Neuronal stem cell (in vitro differentiated cells): ENCODE results near the gene GNPTG.

Experiments used
- DNase-seq: peaks from one replicate; pipeline ENCODE4 v3.0.0-alpha.2; 2013; ENCODE audit warnings: low spot score
- H2AFZ ChIP-seq: one replicate; pipeline ENCODE4 v1.6.1; 2013; ENCODE audit warnings: mild to moderate bottlenecking, low read length, inconsistent platforms
- H2AK5ac ChIP-seq: 2 replicates; pipeline ENCODE4 v1.6.1; 2013; ENCODE audit warnings: low read depth, mild to moderate bottlenecking, inconsistent platforms, low read length, moderate library complexity, mixed read lengths
- H2BK120ac ChIP-seq: 2 replicates; pipeline ENCODE4 v1.6.1; 2013; ENCODE audit warnings: low read depth, mild to moderate bottlenecking, inconsistent platforms, low read length, moderate library complexity, mixed read lengths
- H2BK12ac ChIP-seq: one replicate; pipeline ENCODE4 v1.6.1; 2013; ENCODE audit warnings: low read length, inconsistent platforms
- H2BK15ac ChIP-seq: 2 replicates; pipeline ENCODE4 v1.6.1; 2013; ENCODE audit warnings: mild to moderate bottlenecking, low read length, inconsistent platforms, mixed read lengths
- H2BK5ac ChIP-seq: one replicate; pipeline ENCODE4 v1.6.1; 2013; ENCODE audit warnings: inconsistent platforms, mild to moderate bottlenecking, low read length, moderate library complexity
- H3K14ac ChIP-seq: one replicate; pipeline ENCODE4 v1.6.1; 2013; ENCODE audit warnings: low read length, inconsistent platforms
- H3K18ac ChIP-seq: 2 replicates; pipeline ENCODE4 v1.6.1; 2013; ENCODE audit warnings: low read length, inconsistent platforms
- H3K23ac ChIP-seq: 2 replicates; pipeline ENCODE4 v1.6.1; 2013; ENCODE audit warnings: low read depth, mild to moderate bottlenecking, mixed read lengths, low read length, inconsistent platforms; ENCODE audit not compliant: poor library complexity
- H3K27ac ChIP-seq: replicated peaks from 3 replicates; pipeline ENCODE4 v1.5.1; 2013; ENCODE audit warnings: low read length, inconsistent platforms
- H3K27me3 ChIP-seq, 3 experiments: 2 replicates each; pipeline ENCODE4 v1.6.1; 2013; ENCODE audit warnings: low read length in 3 of 3, mild to moderate bottlenecking in 2 of 3, inconsistent platforms in 1 of 3, low read depth in 1 of 3, mixed read lengths in 1 of 3, moderate library complexity in 1 of 3; ENCODE audit not compliant: control insufficient read depth in 3 of 3, insufficient read depth in 3 of 3
- H3K36me3 ChIP-seq, 2 donors: replicated peaks in 1 of 2; 2 replicates each; pipeline ENCODE4 v1.6.1; 2013; ENCODE audit warnings: low read length in 2 of 2; ENCODE audit not compliant: control insufficient read depth in 2 of 2, insufficient read depth in 2 of 2
- H3K4ac ChIP-seq: 2 replicates; pipeline ENCODE4 v1.6.1; 2013; ENCODE audit warnings: inconsistent platforms, mild to moderate bottlenecking, low read length, moderate library complexity
- H3K4me1 ChIP-seq, 2 donors: 1 replicate in 1 of 2; 2 replicates in 1 of 2; pipeline ENCODE4 v1.6.1; 2013; ENCODE audit warnings: low read length in 2 of 2, low read depth in 1 of 2; ENCODE audit not compliant: control insufficient read depth in 2 of 2, insufficient read depth in 1 of 2
- H3K4me2 ChIP-seq: one replicate; pipeline ENCODE4 v1.6.1; 2013; ENCODE audit warnings: mild to moderate bottlenecking, low read length, inconsistent platforms; ENCODE audit not compliant: insufficient read depth, poor library complexity, severe bottlenecking
- H3K4me3 ChIP-seq, 2 donors: 2 replicates each; pipeline ENCODE4 v1.5.1; 2013; ENCODE audit warnings: low read length in 2 of 2, mild to moderate bottlenecking in 2 of 2, inconsistent platforms in 1 of 2, moderate library complexity in 1 of 2
- H3K79me1 ChIP-seq: one replicate; pipeline ENCODE4 v1.6.1; 2013; ENCODE audit warnings: low read depth, mild to moderate bottlenecking, inconsistent platforms, low read length, moderate library complexity
- H3K9ac ChIP-seq: one replicate; pipeline ENCODE4 v1.6.1; 2013; ENCODE audit warnings: mild to moderate bottlenecking, low read depth, low read length, inconsistent platforms; ENCODE audit not compliant: poor library complexity
- H3K9me3 ChIP-seq, 2 donors: replicated peaks in 1 of 2; 2 replicates each; pipeline versions ENCODE3 to v1.6.1; 2013; ENCODE audit warnings: low read length in 2 of 2, mild to moderate bottlenecking in 2 of 2, inconsistent platforms in 1 of 2, low read depth in 1 of 2, mixed read lengths in 1 of 2, moderate library complexity in 1 of 2; ENCODE audit not compliant: control insufficient read depth in 2 of 2, insufficient read depth in 1 of 2
- H4K8ac ChIP-seq: one replicate; pipeline ENCODE4 v1.6.1; 2013; ENCODE audit warnings: low read depth, mild to moderate bottlenecking, inconsistent platforms, low read length, moderate library complexity
- H4K91ac ChIP-seq: one replicate; pipeline ENCODE4 v1.6.1; 2013; ENCODE audit warnings: low read length, low read depth, mild to moderate bottlenecking, inconsistent platforms; ENCODE audit not compliant: poor library complexity
- WGBS, 2 donors: extraction: QIAGEN DNeasy Blood & Tissue Kit; methylation state at CpG; one replicate each; pipeline ENCODE4 v1.1.7; 2013; ENCODE audit warnings: missing lambda C conversion rate in 2 of 2, mixed read lengths in 1 of 2; ENCODE audit not compliant: insufficient read length in 2 of 2, insufficient replicate concordance in 1 of 2; ENCODE audit errors: extremely low coverage in 2 of 2; 5-methylcytosine and 5-hydroxymethylcytosine counted together

Gene GNPTG

GRCh38 chr16:1389762-1390161 lies 38.0 kb downstream of the GNPTG start:
- H3K18ac ChIP-seq = no peak overlapping the region
- H3K4ac ChIP-seq = no peak overlapping the region
- no peak overlapping the region for H4K91ac ChIP-seq
- peaks cover 3% of the 10 kb centered on the region for H3K79me1 ChIP-seq
- no peak overlapping the region for H3K27ac ChIP-seq
- H3K4me3 ChIP-seq = no peak overlapping the region
- no peaks in the 10 kb centered on the region for H3K4me1 ChIP-seq
- no peaks in the 10 kb centered on the region for H3K9me3 ChIP-seq
- H3K27me3 ChIP-seq = no peaks in the 10 kb centered on the region
- H2BK120ac ChIP-seq = no peak overlapping the region
- H4K8ac ChIP-seq = no peak overlapping the region
- peak overlapping the region; percentile 29 for H2BK5ac ChIP-seq
- no peak overlapping the region for H2BK12ac ChIP-seq
- H3K23ac ChIP-seq = no peak overlapping the region
- H2BK15ac ChIP-seq = no peak overlapping the region
- no CpG with 5 or more reads among the region's 7 CpGs for WGBS, 2 donors
- H3K14ac ChIP-seq = no peak overlapping the region
- H3K4me2 ChIP-seq = no peak overlapping the region
- H2AFZ ChIP-seq = no peak overlapping the region
- no peak overlapping the region for H2AK5ac ChIP-seq
- H3K9ac ChIP-seq = no peak overlapping the region
- H3K36me3 ChIP-seq = peaks cover 15 to 19% of the 10 kb centered on the region in 2 donors
- no peak for DNase-seq

GRCh38 chr16:1390239-1390779 lies 38.6 kb downstream of the GNPTG start:
- Histone ChIP-seq H4K91ac (no peak overlapping the region), H3K23ac (no peak overlapping the region), H2BK120ac (no peak overlapping the region), H3K9ac (peak overlapping the region; percentile 63), H4K8ac (no peak overlapping the region), H2BK12ac (no peak overlapping the region), H3K27ac (no peak overlapping the region), H3K18ac (no peak overlapping the region), H3K9me3 (no peaks in the 10 kb centered on the region), H3K4ac (no peak overlapping the region), H3K14ac (no peak overlapping the region), H2BK5ac (no peak overlapping the region), H3K4me2 (no peak overlapping the region), H3K4me1 (no peaks in the 10 kb centered on the region), H3K4me3 (no peak overlapping the region), H3K27me3 (no peaks in the 10 kb centered on the region), H3K36me3 (peaks cover 15 to 19% of the 10 kb centered on the region in 2 donors), H2AFZ (no peak overlapping the region), H3K79me1 (peaks cover 3% of the 10 kb centered on the region), H2BK15ac (no peak overlapping the region), H2AK5ac (no peak overlapping the region)
- DNase-seq = no peak
- WGBS, 2 donors = no CpG with 5 or more reads among the region's 28 CpGs

DNA sequence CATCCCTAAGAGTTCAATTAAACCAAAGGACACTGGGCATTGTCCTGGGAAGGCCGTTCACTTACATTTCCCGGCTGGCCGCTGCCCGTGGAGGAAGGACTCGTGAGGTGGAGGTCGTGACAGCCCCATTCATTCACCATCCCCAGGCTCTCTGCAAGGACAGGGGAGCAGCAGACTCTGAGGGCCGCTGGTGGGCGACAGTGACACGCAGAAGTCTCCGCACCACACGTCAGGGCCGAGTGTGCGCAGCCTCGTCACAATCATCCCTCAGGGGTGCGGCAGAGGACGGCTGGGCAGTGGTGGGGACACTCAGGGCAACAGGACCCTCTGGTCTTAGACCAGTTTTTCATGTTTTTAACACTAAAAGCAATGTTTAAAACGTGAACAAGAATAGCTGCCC lies 41.1 kb downstream of the GNPTG start:
- no peak overlapping the region for H3K4me2 ChIP-seq
- peaks cover 15 to 19% of the 10 kb centered on the region in 2 donors for H3K36me3 ChIP-seq
- no peak overlapping the region for H4K91ac ChIP-seq
- H2BK15ac ChIP-seq = no peak overlapping the region
- H3K4me1 ChIP-seq = no peaks in the 10 kb centered on the region
- H3K23ac ChIP-seq = no peak overlapping the region
- H2BK120ac ChIP-seq = no peak overlapping the region
- DNase-seq = no peak
- H3K27ac ChIP-seq = no peak overlapping the region
- no peak overlapping the region for H2AK5ac ChIP-seq
- no peaks in the 10 kb centered on the region for H3K9me3 ChIP-seq
- no peak overlapping the region for H3K9ac ChIP-seq
- no peak overlapping the region for H2BK5ac ChIP-seq
- no peak overlapping the region for H3K18ac ChIP-seq
- H2BK12ac ChIP-seq = no peak overlapping the region
- H3K4me3 ChIP-seq = no peak overlapping the region
- no peaks in the 10 kb centered on the region for H3K27me3 ChIP-seq
- no peak overlapping the region for H2AFZ ChIP-seq
- H3K14ac ChIP-seq = no peak overlapping the region
- no peak overlapping the region for H3K4ac ChIP-seq
- H3K79me1 ChIP-seq = no peaks in the 10 kb centered on the region
- WGBS, 2 donors = no CpG with 5 or more reads among the region's 17 CpGs
- no peak overlapping the region for H4K8ac ChIP-seq

DNA sequence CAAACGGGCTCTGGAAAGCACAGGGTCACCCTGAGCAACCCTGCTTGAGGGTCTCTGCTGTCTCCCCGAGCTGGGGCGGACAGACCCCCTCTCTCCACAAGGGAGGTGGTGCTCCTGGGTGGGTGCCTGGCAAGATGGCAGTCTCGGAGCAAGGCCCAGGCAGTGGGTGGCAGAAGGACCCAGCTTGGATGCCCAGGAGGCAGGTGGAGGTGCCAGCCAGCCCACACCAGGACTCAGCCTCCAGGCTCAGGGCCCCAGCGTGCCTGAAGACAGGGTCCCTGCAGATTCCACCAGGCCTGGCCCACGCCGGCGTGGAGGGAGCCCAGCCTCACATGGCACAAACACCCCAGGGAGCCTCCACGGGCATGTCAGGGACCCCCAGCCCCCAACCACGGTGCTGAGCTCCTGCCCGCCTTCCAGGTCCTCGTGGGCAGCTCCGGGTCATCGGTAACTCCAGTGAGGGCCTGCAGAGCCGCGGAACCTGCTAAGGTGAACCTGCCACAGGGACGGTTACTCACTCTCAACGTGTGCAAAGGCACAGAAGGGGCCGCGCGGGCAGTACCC lies 42.0 kb downstream of the GNPTG start:
- Histone ChIP-seq H3K27ac (no peak overlapping the region), H2BK12ac (no peak overlapping the region), H3K27me3 (no peaks in the 10 kb centered on the region), H2BK5ac (no peak overlapping the region), H3K79me1 (no peaks in the 10 kb centered on the region), H3K9me3 (no peaks in the 10 kb centered on the region), H2BK120ac (no peak overlapping the region), H3K23ac (no peak overlapping the region), H3K9ac (no peak overlapping the region), H2AK5ac (no peak overlapping the region), H3K4me1 (no peaks in the 10 kb centered on the region), H3K14ac (no peak overlapping the region), H3K4me2 (no peak overlapping the region), H2BK15ac (no peak overlapping the region), H3K4ac (no peak overlapping the region), H4K91ac (no peak overlapping the region), H2AFZ (no peak overlapping the region), H3K18ac (no peak overlapping the region), H3K36me3 (peaks cover 15 to 17% of the 10 kb centered on the region in 2 donors), H3K4me3 (no peak overlapping the region), H4K8ac (no peak overlapping the region)
- no CpG with 5 or more reads among the region's 21 CpGs for WGBS, 2 donors
- DNase-seq = no peak
